IMR-90 (cell line): ENCODE results near the gene ATG7.

Experiments used
- MAFK ChIP-seq: IDR thresholded peaks from 2 replicates; pipeline ENCODE4 v1.6.1; 2012; ENCODE audit warnings: low read depth, low read length, improper control_type of control experiment
- RFX5 ChIP-seq: IDR thresholded peaks from 2 replicates; pipeline ENCODE4 v1.8.0; 2012; ENCODE audit warnings: low read depth, mild to moderate bottlenecking, low read length, moderate library complexity
- SMC3 ChIP-seq: fragments of 150-350 bp; IDR thresholded peaks from 2 replicates; pipeline ENCODE4 v1.6.1; 2016; ENCODE audit warnings: low read depth, mild to moderate bottlenecking, antibody characterized with exemption, low read length, moderate library complexity
- USF2 ChIP-seq: fragments of 150-350 bp; IDR thresholded peaks from 2 replicates; pipeline ENCODE4 v1.6.1; 2017; ENCODE audit warnings: mild to moderate bottlenecking, antibody characterized with exemption, low read length, low read depth
- TF ChIP-seq, protein P1 (sequence below): conservative IDR thresholded peaks from 2 replicates; pipeline ENCODE4 v1.5.1; 2012; ENCODE audit warnings: mild to moderate bottlenecking, low read depth, low read length, improper control_type of control experiment

DNA sequence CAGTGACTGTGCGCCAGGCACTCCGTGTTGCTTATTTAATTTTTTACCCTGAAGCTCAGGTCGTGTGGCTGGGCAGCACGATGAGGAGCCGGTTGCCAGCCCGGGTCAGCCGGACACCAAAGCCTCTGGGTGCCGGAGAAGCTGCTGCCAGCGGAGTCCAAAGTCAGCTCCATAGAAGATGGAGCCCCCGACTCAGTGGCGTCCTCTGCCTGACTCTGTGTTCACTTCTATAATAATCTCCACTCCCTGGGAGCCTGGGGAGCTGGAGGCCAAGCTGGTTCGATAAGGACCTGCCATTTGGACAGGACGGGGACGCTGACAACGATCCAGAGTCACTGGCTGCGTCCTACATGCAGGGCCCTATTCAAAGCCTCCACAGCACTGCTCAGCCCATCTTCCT is 292.9 kb downstream of the ATG7 start:
- no peak for TF ChIP-seq SMC3
- TF ChIP-seq, protein P1, sequence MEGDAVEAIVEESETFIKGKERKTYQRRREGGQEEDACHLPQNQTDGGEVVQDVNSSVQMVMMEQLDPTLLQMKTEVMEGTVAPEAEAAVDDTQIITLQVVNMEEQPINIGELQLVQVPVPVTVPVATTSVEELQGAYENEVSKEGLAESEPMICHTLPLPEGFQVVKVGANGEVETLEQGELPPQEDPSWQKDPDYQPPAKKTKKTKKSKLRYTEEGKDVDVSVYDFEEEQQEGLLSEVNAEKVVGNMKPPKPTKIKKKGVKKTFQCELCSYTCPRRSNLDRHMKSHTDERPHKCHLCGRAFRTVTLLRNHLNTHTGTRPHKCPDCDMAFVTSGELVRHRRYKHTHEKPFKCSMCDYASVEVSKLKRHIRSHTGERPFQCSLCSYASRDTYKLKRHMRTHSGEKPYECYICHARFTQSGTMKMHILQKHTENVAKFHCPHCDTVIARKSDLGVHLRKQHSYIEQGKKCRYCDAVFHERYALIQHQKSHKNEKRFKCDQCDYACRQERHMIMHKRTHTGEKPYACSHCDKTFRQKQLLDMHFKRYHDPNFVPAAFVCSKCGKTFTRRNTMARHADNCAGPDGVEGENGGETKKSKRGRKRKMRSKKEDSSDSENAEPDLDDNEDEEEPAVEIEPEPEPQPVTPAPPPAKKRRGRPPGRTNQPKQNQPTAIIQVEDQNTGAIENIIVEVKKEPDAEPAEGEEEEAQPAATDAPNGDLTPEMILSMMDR, result no peak
- TF ChIP-seq USF2, result no peak
- TF ChIP-seq RFX5, result no peak
- TF ChIP-seq MAFK, result no peak
